ENCODE measurements around the gene ASAP3. TPM values are rescaled to one million over a fixed set of nuclear protein-coding genes. Genes with fewer than 3 reads are reported as not detected.
A peak's percentile ranks its signal among the peaks of the same experiment; 100 is the strongest.

ASAP3 gene
- total RNA-seq: 1 to 10 TPM in 1 of 2 experiments, under 1 TPM in 1; 0.81 to 1.2 TPM
- polyA plus RNA-seq (2013, experiment 1 of 2): 0.92 TPM
- 1.7 TPM for polyA plus RNA-seq (2013, experiment 2 of 2)
- 0.07 to 4.0 (median 1.2) reads per million in 172 experiments for total RNA-seq

GRCh38 chr1:23483321-23484252 lies at the start of gene ASAP3:
Gene ASAP3 (minus strand): TSS chr1:23484179. CDS start chr1:23484133, 46 bp downstream.
- H3K27me3 ChIP-seq (ENCODE audit: control insufficient read depth in 1 of 2, insufficient read depth in 2 of 2, low read length in 2 of 2): peaks cover 17 to 24% of the 10 kb centered on the region in 2 experiments
- TF ChIP-seq CTCF (IDR thresholded peaks at IDR 0.05): peak; percentile 18
- H3K4me1 ChIP-seq (ENCODE audit: insufficient read depth, low read length): peaks cover 17% of the 10 kb centered on the region
- Mint-ChIP-seq H3K36me3 (ENCODE audit: low read depth) (no peaks in the 10 kb centered on the region), H3K27me3 (peaks cover 28% of the 10 kb centered on the region), H3K4me3 (peak within 1 kb of the TSS; percentile 92), H3K9me3 (no peaks in the 10 kb centered on the region), H3K4me1 (ENCODE audit: low read depth) (peaks cover 19% of the 10 kb centered on the region), H3K27ac (peak within 1 kb of the TSS; percentile 55)
- peak within 1 kb of the TSS; percentile 55 for H3K4me3 ChIP-seq (ENCODE audit: low read length)
- ATAC-seq (ENCODE audit: poor library complexity) (peak; percentile 28), DNase-seq (peak in 6 of 14 experiments; percentile 3 to 84 (median 21))
- H3K27ac ChIP-seq (ENCODE audit: low read depth in 1 of 2, low read length in 2 of 2): no peak within 1 kb of the TSS
- H3K36me3 ChIP-seq (ENCODE audit: insufficient read depth, low read length): no peaks in the 10 kb centered on the region
- intact Hi-C loops (cut with DNase I, micrococcal nuclease): loop anchor here (5.0 to 10.0 kb wide), 2 partner anchors 56 to 59 kb away; partner anchors contain the start of gene TCEA3 (in 1 of the 2)
- CTCF ChIA-PET: interaction anchor here (1.3 to 3.9 kb wide), 5 partner anchors 13 to 154 kb away, joined by 3 to 25 read pairs (median 7); no protein-coding TSS in a partner anchor
- H3K9me3 ChIP-seq (ENCODE audit: control insufficient read depth in 1 of 2, insufficient read depth in 1 of 2, low read length in 2 of 2): peaks cover 0 to 4% of the 10 kb centered on the region in 2 experiments
- POLR2A ChIA-PET: interaction anchor here (0.7 to 1.9 kb wide), 6 partner anchors 13 to 116 kb away, joined by 3 to 11 read pairs (median 4); partner anchors contain the start of gene TCEA3

- ATAC-seq (ENCODE audit: poor library complexity): no peak
- Mint-ChIP-seq H3K9me3 (no peaks in the 10 kb centered on the region), H3K36me3 (ENCODE audit: low read depth) (no peaks in the 10 kb centered on the region), H3K27me3 (no peaks in the 10 kb centered on the region), H3K27ac (peak overlapping the region; percentile 77), H3K4me3 (peak overlapping the region; percentile 77), H3K4me1 (ENCODE audit: low read depth) (peaks cover 55% of the 10 kb centered on the region)
- TF ChIP-seq CTCF (IDR thresholded peaks at IDR 0.05): no peak
- ChIA-PET CTCF (interaction anchor here (1.2 to 9.6 kb wide), 4 partner anchors 35 to 104 kb away, joined by 3 to 236 read pairs (median 6); no protein-coding TSS in a partner anchor), POLR2A (no interaction called here)
- intact Hi-C loops (cut with DNase I, micrococcal nuclease): loop anchor here (5.0 to 10.0 kb wide), 2 partner anchors 111 to 169 kb away; partner anchors contain the start of genes TCEA3 (in 1 of the 2) and ZNF436 (in 1 of the 2)
- peak overlapping the region in 1 of 2 donors; percentile 55 for H3K27ac ChIP-seq (ENCODE audit: low read depth in 1 of 2, low read length in 2 of 2)
- H3K27me3 ChIP-seq (ENCODE audit: control insufficient read depth in 1 of 2, insufficient read depth in 2 of 2, low read length in 2 of 2): no peaks in the 10 kb centered on the region
- no peaks in the 10 kb centered on the region for H3K9me3 ChIP-seq (ENCODE audit: control insufficient read depth in 1 of 2, insufficient read depth in 1 of 2, low read length in 2 of 2)
- H3K4me1 ChIP-seq (ENCODE audit: insufficient read depth, low read length): peaks cover 53% of the 10 kb centered on the region
- DNase-seq: peak in 3 of 14 experiments; percentile 57 to 64 (median 59)
- H3K4me3 ChIP-seq (ENCODE audit: low read length): no peak overlapping the region
- no peaks in the 10 kb centered on the region for H3K36me3 ChIP-seq (ENCODE audit: insufficient read depth, low read length)
Observed at GRCh38 chr1:23533246-23534023, 49.5 kb upstream of the ASAP3 start.

All from CD4-positive, alpha-beta T cell (primary cell).